ENCODE results near the gene GEMIN4. TPM values are rescaled to one million over a fixed set of nuclear protein-coding genes. Genes with fewer than 3 reads are reported as not detected.

Gene GEMIN4
- total RNA-seq = 18.7 TPM

GRCh38 chr17:752002-752619 lies at the start of gene GEMIN4:
TSS of gene GEMIN4 (minus strand) at chr17:752264. CDS start at chr17:752142, 122 bp downstream.

GRCh38 chr17:781805-782731 lies 30.0 kb upstream of the GEMIN4 start, which contains the start of the genes GLOD4 and MRM3:
TSS of gene GLOD4 (minus strand) at chr17:782280. CDS start at chr17:782255, 25 bp downstream.
TSS of gene MRM3 (plus strand) at chr17:782353. CDS start at chr17:782379, 26 bp downstream.

GRCh38 chr17:732067-732901 lies 19.8 kb downstream of the GEMIN4 start, which contains the start of gene TLCD3A:
TSS of gene TLCD3A (plus strand) at chr17:732596. CDS start at chr17:732648, 52 bp downstream.

Other genes starting within 250 kb of the GEMIN4 start
- gene VPS53, start 37.4 kb downstream of the GEMIN4 start, total RNA-seq = 46.9 TPM
- gene TLCD3A, start 19.7 kb downstream of the GEMIN4 start, total RNA-seq = 14.9 TPM
- gene GLOD4, start 30.0 kb upstream of the GEMIN4 start, total RNA-seq = 92.0 TPM
- gene MRM3, start 30.1 kb upstream of the GEMIN4 start, total RNA-seq = 20.0 TPM
- gene NXN, start 227.5 kb upstream of the GEMIN4 start, total RNA-seq = 70.3 TPM
- 16.9 TPM for gene TIMM22, start 244.9 kb upstream of the GEMIN4 start, total RNA-seq

Measured in camera-type eye (tissue), 1 donor.